Stimulated activated CD8-positive, alpha-beta memory T cell treated with anti-CD3 and anti-CD28 coated beads, Interleukin-7, amount 100 ng/mL, for 48 hours (primary cell): ENCODE results near the gene ARFIP1.
"Not testable (repeated sequence)": the region's sequence is repeated elsewhere in the genome, so short reads cannot be mapped to it uniquely, and the experiment has no call there.

Experiments
- DNase-seq, 2 donors: peaks; one replicate each; pipeline ENCODE4 v3.0.0-alpha.2; 2020; ENCODE audit warnings: low read depth in 1 of 2; ENCODE audit errors: extremely low read depth in 1 of 2

Gene ARFIP1

GRCh38 chr4:152887981-152888380 lies 108.2 kb downstream of the ARFIP1 start:
- no peak for DNase-seq

GRCh38 chr4:152892974-152893373 lies 113.2 kb downstream of the ARFIP1 start:
- DNase-seq = no peak

- DNase-seq = no peak
These were observed 114.9 kb downstream of the ARFIP1 start for GRCh38 chr4:152894673-152895072.

- DNase-seq = no peak
These were observed 117.1 kb downstream of the ARFIP1 start for GRCh38 chr4:152896811-152897210.

GRCh38 chr4:152898133-152898532 lies 118.4 kb downstream of the ARFIP1 start:
- DNase-seq = not testable (repeated sequence)

- no peak for DNase-seq
These were observed 118.9 kb downstream of the ARFIP1 start for GRCh38 chr4:152898606-152899005.

- DNase-seq = no peak
These were observed 120.6 kb downstream of the ARFIP1 start for GRCh38 chr4:152900395-152900794.

- no peak for DNase-seq
These were observed 121.5 kb downstream of the ARFIP1 start for GRCh38 chr4:152901205-152901604.

GRCh38 chr4:152903658-152904057 lies 123.9 kb downstream of the ARFIP1 start:
- DNase-seq = no peak

GRCh38 chr4:152909901-152910300 lies 130.1 kb downstream of the ARFIP1 start:
- DNase-seq = no peak

GRCh38 chr4:152910521-152910920 lies 130.8 kb downstream of the ARFIP1 start:
- DNase-seq = no peak

GRCh38 chr4:152917543-152918395 lies 138.0 kb downstream of the ARFIP1 start:
- no peak for DNase-seq

GRCh38 chr4:152919826-152920225 lies 140.1 kb downstream of the ARFIP1 start:
- no peak for DNase-seq

GRCh38 chr4:152920768-152921167 lies 141.0 kb downstream of the ARFIP1 start:
- no peak for DNase-seq

GRCh38 chr4:152921284-152921683 lies 141.5 kb downstream of the ARFIP1 start:
- no peak for DNase-seq

GRCh38 chr4:152925851-152926250 lies 146.1 kb downstream of the ARFIP1 start:
- DNase-seq = no peak

- DNase-seq = no peak
These were observed 147.2 kb downstream of the ARFIP1 start for GRCh38 chr4:152926959-152927358.

GRCh38 chr4:152927737-152928136 lies 148.0 kb downstream of the ARFIP1 start:
- no peak for DNase-seq

- no peak for DNase-seq
These were observed 148.5 kb downstream of the ARFIP1 start for GRCh38 chr4:152928286-152928685.

- no peak for DNase-seq
These were observed 150.1 kb downstream of the ARFIP1 start for GRCh38 chr4:152929888-152930287.

GRCh38 chr4:152935143-152935542 lies 155.4 kb downstream of the ARFIP1 start:
- no peak for DNase-seq

GRCh38 chr4:152935631-152936445 lies 156.1 kb downstream of the ARFIP1 start, which contains the start of gene FHDC1:
TSS of gene FHDC1 (plus strand) at chr4:152936323. CDS start at chr4:152943058, 6,735 bp downstream.
- DNase-seq = no peak
